Activated naive CD8-positive, alpha-beta T cell treated with anti-CD3 and anti-CD28 coated beads, Interleukin-2, amount 50 U/mL, for 24 hours (primary cell): ENCODE data around the gene STPG3.
A peak's percentile ranks its signal among the peaks of the same experiment; 100 is the strongest.

Experiments
- ATAC-seq: fragments of 150-1000 bp; cut with Tn5 transposase; one replicate; pipeline ENCODE4 v1.10.0; 2021
- DNase-seq: peaks from one replicate; pipeline ENCODE4 v3.0.0; 2021
- H3K27ac Mint-ChIP-seq: one replicate; pipeline ENCODE4 v1.8.0; 2021; ENCODE audit warnings: mild to moderate bottlenecking, mixed read lengths
- H3K27me3 Mint-ChIP-seq: one replicate; pipeline ENCODE4 v1.8.0; 2021; ENCODE audit warnings: mixed read lengths
- H3K36me3 Mint-ChIP-seq: one replicate; pipeline ENCODE4 v1.8.0; 2021; ENCODE audit warnings: low read depth, mixed read lengths
- H3K4me1 Mint-ChIP-seq: one replicate; pipeline ENCODE4 v1.8.0; 2021; ENCODE audit warnings: mixed read lengths
- H3K4me3 Mint-ChIP-seq: one replicate; pipeline ENCODE4 v1.8.0; 2021; ENCODE audit warnings: mild to moderate bottlenecking, moderate library complexity, mixed read lengths
- H3K9me3 Mint-ChIP-seq: one replicate; pipeline ENCODE4 v1.8.0; 2021; ENCODE audit warnings: mixed read lengths

Gene STPG3

GRCh38 chr9:137218212-137218753, 32.8 kb upstream of the STPG3 start:
- no peak overlapping the region for H3K27ac Mint-ChIP-seq
- no peak overlapping the region for H3K4me3 Mint-ChIP-seq
- no peaks in the 10 kb centered on the region for H3K36me3 Mint-ChIP-seq
- no peak for ATAC-seq
- DNase-seq, result no peak
- no peaks in the 10 kb centered on the region for H3K9me3 Mint-ChIP-seq
- H3K4me1 Mint-ChIP-seq, result peaks cover 4% of the 10 kb centered on the region
- H3K27me3 Mint-ChIP-seq, result no peaks in the 10 kb centered on the region

- ATAC-seq (no peak), DNase-seq (no peak)
- Mint-ChIP-seq H3K9me3 (no peaks in the 10 kb centered on the region), H3K27me3 (no peaks in the 10 kb centered on the region), H3K27ac (no peak overlapping the region), H3K36me3 (no peaks in the 10 kb centered on the region), H3K4me1 (peaks cover 4% of the 10 kb centered on the region), H3K4me3 (no peak overlapping the region)
Observed at GRCh38 chr9:137218754-137219271, 32.3 kb upstream of the STPG3 start.

GRCh38 chr9:137219757-137220316, 31.2 kb upstream of the STPG3 start:
- no peak overlapping the region for H3K27ac Mint-ChIP-seq
- H3K36me3 Mint-ChIP-seq, result no peaks in the 10 kb centered on the region
- no peak for DNase-seq
- H3K4me1 Mint-ChIP-seq, result peaks cover 8% of the 10 kb centered on the region
- no peak for ATAC-seq
- H3K27me3 Mint-ChIP-seq, result no peaks in the 10 kb centered on the region
- no peaks in the 10 kb centered on the region for H3K9me3 Mint-ChIP-seq
- no peak overlapping the region for H3K4me3 Mint-ChIP-seq

- no peak for DNase-seq
- no peak overlapping the region for H3K27ac Mint-ChIP-seq
- no peaks in the 10 kb centered on the region for H3K9me3 Mint-ChIP-seq
- H3K4me1 Mint-ChIP-seq, result peaks cover 12% of the 10 kb centered on the region
- H3K27me3 Mint-ChIP-seq, result no peaks in the 10 kb centered on the region
- no peak for ATAC-seq
- H3K36me3 Mint-ChIP-seq, result no peaks in the 10 kb centered on the region
- peak overlapping the region; percentile 17 for H3K4me3 Mint-ChIP-seq
Observed at GRCh38 chr9:137220317-137221094, 30.6 kb upstream of the STPG3 start.

- Mint-ChIP-seq H3K4me1 (peaks cover 12% of the 10 kb centered on the region), H3K27ac (no peak overlapping the region), H3K36me3 (no peaks in the 10 kb centered on the region), H3K4me3 (peak overlapping the region; percentile 17), H3K27me3 (no peaks in the 10 kb centered on the region), H3K9me3 (no peaks in the 10 kb centered on the region)
- ATAC-seq (no peak), DNase-seq (no peak)
Observed at GRCh38 chr9:137221095-137221505, 30.0 kb upstream of the STPG3 start.

- no peaks in the 10 kb centered on the region for H3K27me3 Mint-ChIP-seq
- no peaks in the 10 kb centered on the region for H3K9me3 Mint-ChIP-seq
- peaks cover 12% of the 10 kb centered on the region for H3K4me1 Mint-ChIP-seq
- no peaks in the 10 kb centered on the region for H3K36me3 Mint-ChIP-seq
- no peak for DNase-seq
- no peak overlapping the region for H3K27ac Mint-ChIP-seq
- H3K4me3 Mint-ChIP-seq, result no peak overlapping the region
- ATAC-seq, result no peak
Observed at GRCh38 chr9:137221506-137222111, 29.5 kb upstream of the STPG3 start.

GRCh38 chr9:137222190-137223077, 28.7 kb upstream of the STPG3 start, which contains the start of gene RNF208:
TSS of gene RNF208 (minus strand) at chr9:137222240. CDS start at chr9:137221212, 1,028 bp downstream.
- Mint-ChIP-seq H3K4me3 (peak within 1 kb of the TSS; percentile 76), H3K27ac (peak within 1 kb of the TSS; percentile 60), H3K4me1 (peaks cover 12% of the 10 kb centered on the region), H3K9me3 (no peaks in the 10 kb centered on the region), H3K27me3 (no peaks in the 10 kb centered on the region), H3K36me3 (no peaks in the 10 kb centered on the region)
- DNase-seq (no peak), ATAC-seq (no peak)

- Mint-ChIP-seq H3K36me3 (no peaks in the 10 kb centered on the region), H3K4me1 (peaks cover 15% of the 10 kb centered on the region), H3K9me3 (no peaks in the 10 kb centered on the region), H3K27me3 (peaks cover 2% of the 10 kb centered on the region), H3K27ac (peak overlapping the region; percentile 77), H3K4me3 (peak overlapping the region; percentile 76)
- peak; percentile 98 for DNase-seq
- ATAC-seq, result peak; percentile 82
Observed at GRCh38 chr9:137223078-137223970, 27.8 kb upstream of the STPG3 start.

GRCh38 chr9:137224830-137225694, 26.0 kb upstream of the STPG3 start, which contains the start of gene CYSRT1:
TSS of gene CYSRT1 (plus strand) at chr9:137225174. CDS start at chr9:137225622, 448 bp downstream.
- Mint-ChIP-seq H3K27me3 (peaks cover 2% of the 10 kb centered on the region), H3K36me3 (no peaks in the 10 kb centered on the region), H3K27ac (peak within 1 kb of the TSS; percentile 78), H3K9me3 (no peaks in the 10 kb centered on the region), H3K4me1 (peaks cover 15% of the 10 kb centered on the region), H3K4me3 (peak within 1 kb of the TSS; percentile 76)
- peak; percentile 55 for DNase-seq
- peak; percentile 3 for ATAC-seq

GRCh38 chr9:137225699-137226331, 25.3 kb upstream of the STPG3 start:
- Mint-ChIP-seq H3K9me3 (no peaks in the 10 kb centered on the region), H3K4me1 (peaks cover 15% of the 10 kb centered on the region), H3K27ac (no peak overlapping the region), H3K36me3 (no peaks in the 10 kb centered on the region), H3K4me3 (no peak overlapping the region), H3K27me3 (peaks cover 2% of the 10 kb centered on the region)
- DNase-seq (no peak), ATAC-seq (no peak)

- peaks cover 15% of the 10 kb centered on the region for H3K4me1 Mint-ChIP-seq
- no peaks in the 10 kb centered on the region for H3K36me3 Mint-ChIP-seq
- DNase-seq, result no peak
- no peak overlapping the region for H3K27ac Mint-ChIP-seq
- no peak for ATAC-seq
- peaks cover 2% of the 10 kb centered on the region for H3K27me3 Mint-ChIP-seq
- H3K4me3 Mint-ChIP-seq, result no peak overlapping the region
- H3K9me3 Mint-ChIP-seq, result no peaks in the 10 kb centered on the region
Observed at GRCh38 chr9:137226338-137227053, 24.6 kb upstream of the STPG3 start.
